ENCODE results near the gene KAZALD1.
A peak's percentile ranks its signal among the peaks of the same experiment; 100 is the strongest.

Gene KAZALD1

GRCh38 chr10:101060951-101061623 is 702 bp upstream of the KAZALD1 start (continued):
- no peak for TF ChIP-seq PRDM2 (tag by site-specific recombination; IDR thresholded peaks at IDR 0.05; ENCODE audit: borderline replicate concordance)
- peak; percentile 46; the same call in 1 of the 2 replicates for TF ChIP-seq ZNF843 (tag by site-specific recombination; IDR thresholded peaks at IDR 0.05)
- TF ChIP-seq HIC1 (tag by site-specific recombination; IDR thresholded peaks at IDR 0.05): peak; percentile 95
- TF ChIP-seq TCF7L2 (IDR thresholded peaks at IDR 0.05; ENCODE audit: borderline replicate concordance, low read depth, low read length): no peak
- peak; percentile 64 for TF ChIP-seq KLF1 (tag by site-specific recombination; IDR thresholded peaks at IDR 0.05)
- TF ChIP-seq ZNF670 (tag by site-specific recombination; IDR thresholded peaks at IDR 0.05; ENCODE audit: low read depth): no peak
- TF ChIP-seq ZNF660 (tag by site-specific recombination; IDR thresholded peaks at IDR 0.05): peak; percentile 54
- TF ChIP-seq SP3 (tag by site-specific recombination; IDR thresholded peaks at IDR 0.05): peak; percentile 94
- TF ChIP-seq HOXC10 (CRISPR knock-in tag; IDR thresholded peaks at IDR 0.05): no peak
- 0 out of 2 replicates have a peak, but pooled peaks have one; percentile 21 for TF ChIP-seq ZNF561 (tag by site-specific recombination; IDR thresholded peaks at IDR 0.05; ENCODE audit: borderline replicate concordance)
- no peak for TF ChIP-seq ZNF514 (tag by site-specific recombination; IDR thresholded peaks at IDR 0.05)
- TF ChIP-seq MZF1 (tag by site-specific recombination; IDR thresholded peaks at IDR 0.05; ENCODE audit: borderline replicate concordance): peak; percentile 36; the same call in 1 of the 2 replicates
- peak; percentile 64 for TF ChIP-seq KLF9 (tag by site-specific recombination; IDR thresholded peaks at IDR 0.05; ENCODE audit: low read depth)
- no peak for TF ChIP-seq ATF2 (tag by site-specific recombination; IDR thresholded peaks at IDR 0.05; ENCODE audit: low read depth)
- TF ChIP-seq PBX3 (CRISPR knock-in tag; IDR thresholded peaks at IDR 0.05): 0 out of 2 replicates have a peak, but pooled peaks have one; percentile 39
- TF ChIP-seq TRIM28 (IDR thresholded peaks at IDR 0.05; ENCODE audit: borderline replicate concordance, low read length): no peak
- 0 out of 2 replicates have a peak, but pooled peaks have one; percentile 13 for TF ChIP-seq ZNF423 (tag by site-specific recombination; IDR thresholded peaks at IDR 0.05)
- peak; percentile 24; the same call in 1 of the 2 replicates for TF ChIP-seq ZSCAN4 (tag by site-specific recombination; IDR thresholded peaks at IDR 0.05)
- peak; percentile 88 for TF ChIP-seq PRDM10 (tag by site-specific recombination; IDR thresholded peaks at IDR 0.05)
- TF ChIP-seq KLF17 (tag by site-specific recombination; IDR thresholded peaks at IDR 0.05): peak; percentile 80
- no peak for TF ChIP-seq GLI2 (tag by site-specific recombination; IDR thresholded peaks at IDR 0.05; ENCODE audit: borderline replicate concordance, low read depth)
- TF ChIP-seq EGR2 (tag by site-specific recombination; IDR thresholded peaks at IDR 0.05; ENCODE audit: low read depth): no peak

All from HEK293 (cell line).